ENCODE results near the gene HIGD2A.
A peak's percentile ranks its signal among the peaks of the same experiment; 100 is the strongest.

Gene HIGD2A

GRCh38 chr5:176366232-176366894 lies 22.2 kb upstream of the HIGD2A start:
- Histone ChIP-seq H3K4me3 (peak overlapping the region; percentile 56 to 92 (median 79)), H3K27ac (peak overlapping the region in 17 of 21 experiments; percentile 48 to 86 (median 76))

GRCh38 chr5:176368726-176369125 lies 19.8 kb upstream of the HIGD2A start:
- no peak overlapping the region for H3K27ac ChIP-seq
- H3K4me3 ChIP-seq: no peak overlapping the region

- H3K4me3 ChIP-seq: no peak overlapping the region
- H3K27ac ChIP-seq: no peak overlapping the region
Measured at GRCh38 chr5:176369934-176370711, 18.4 kb upstream of the HIGD2A start.

- Histone ChIP-seq H3K27ac (peak overlapping the region in 1 of 21 experiments; percentile 31), H3K4me3 (no peak overlapping the region)
Measured at GRCh38 chr5:176371621-176372539, 16.7 kb upstream of the HIGD2A start.

- no peak overlapping the region for H3K4me3 ChIP-seq
- H3K27ac ChIP-seq: no peak overlapping the region
Measured at GRCh38 chr5:176373100-176373818, 15.3 kb upstream of the HIGD2A start.

- no peak overlapping the region for H3K4me3 ChIP-seq
- no peak overlapping the region for H3K27ac ChIP-seq
Measured at GRCh38 chr5:176379881-176380280, 8.7 kb upstream of the HIGD2A start.

GRCh38 chr5:176381423-176381822 lies 7.1 kb upstream of the HIGD2A start:
- Histone ChIP-seq H3K4me3 (no peak overlapping the region), H3K27ac (peak overlapping the region in 2 of 21 experiments; percentile 31 to 42)

GRCh38 chr5:176381979-176382378 lies 6.6 kb upstream of the HIGD2A start:
- peak overlapping the region in 2 of 21 experiments; percentile 31 to 42 for H3K27ac ChIP-seq
- H3K4me3 ChIP-seq: no peak overlapping the region

GRCh38 chr5:176382721-176383120 lies 5.8 kb upstream of the HIGD2A start:
- no peak overlapping the region for H3K27ac ChIP-seq
- no peak overlapping the region for H3K4me3 ChIP-seq

- H3K27ac ChIP-seq: no peak overlapping the region
- no peak overlapping the region for H3K4me3 ChIP-seq
Measured at GRCh38 chr5:176383248-176383905, 5.2 kb upstream of the HIGD2A start.

GRCh38 chr5:176383961-176384360 lies 4.6 kb upstream of the HIGD2A start:
- Histone ChIP-seq H3K27ac (no peak overlapping the region), H3K4me3 (no peak overlapping the region)

- no peak overlapping the region for H3K27ac ChIP-seq
- no peak overlapping the region for H3K4me3 ChIP-seq
Measured at GRCh38 chr5:176384366-176384930, 4.1 kb upstream of the HIGD2A start.

- H3K27ac ChIP-seq: no peak overlapping the region
Measured at GRCh38 chr5:176384991-176385390, 3.6 kb upstream of the HIGD2A start.

GRCh38 chr5:176386491-176386890 lies 2.1 kb upstream of the HIGD2A start:
- H3K4me3 ChIP-seq: no peak overlapping the region
- no peak overlapping the region for H3K27ac ChIP-seq

More at GRCh38 chr5:176384991-176385390, 3.6 kb upstream of the HIGD2A start:
- no peak overlapping the region for H3K4me3 ChIP-seq

GRCh38 chr5:176387384-176387925 lies 1.1 kb upstream of the HIGD2A start:
- H3K27ac ChIP-seq: peak overlapping the region in 14 of 21 experiments; percentile 83 to 97 (median 93)
- peak overlapping the region; percentile 55 to 95 (median 69) for H3K4me3 ChIP-seq

GRCh38 chr5:176388003-176388443 lies 528 bp upstream of the HIGD2A start:
- Histone ChIP-seq H3K4me3 (peak overlapping the region; percentile 55 to 95 (median 69)), H3K27ac (peak overlapping the region; percentile 8 to 97 (median 91))

GRCh38 chr5:176389135-176390123 lies 878 bp downstream of the HIGD2A start:
- Histone ChIP-seq H3K4me3 (peak overlapping the region; percentile 55 to 95 (median 69)), H3K27ac (peak overlapping the region; percentile 77 to 97 (median 91))

Data from skin epidermis (tissue), 12 donors.